ENCODE results near the gene PTCH1. TPM values are rescaled to one million over a fixed set of nuclear protein-coding genes. Genes with fewer than 3 reads are reported as not detected.
A peak's percentile ranks its signal among the peaks of the same experiment; 100 is the strongest.

Gene PTCH1
- polyA plus RNA-seq, 3 donors = not detected

DNA sequence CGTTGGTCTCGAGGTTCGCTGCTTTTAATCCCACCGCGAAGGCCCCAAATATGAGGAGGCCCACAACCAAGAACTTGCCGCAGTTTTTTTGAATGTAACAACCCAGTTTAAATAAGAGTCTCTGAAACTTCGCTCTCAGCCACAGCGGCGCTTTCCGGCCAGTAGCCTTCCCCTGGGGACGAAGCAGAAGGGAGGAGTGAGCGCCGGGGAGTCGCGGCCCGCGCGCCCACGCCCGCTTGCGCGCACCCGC lies 10.4 kb downstream of the PTCH1 start:
- no peak for TF ChIP-seq CTCF (IDR thresholded peaks at IDR 0.05)

DNA sequence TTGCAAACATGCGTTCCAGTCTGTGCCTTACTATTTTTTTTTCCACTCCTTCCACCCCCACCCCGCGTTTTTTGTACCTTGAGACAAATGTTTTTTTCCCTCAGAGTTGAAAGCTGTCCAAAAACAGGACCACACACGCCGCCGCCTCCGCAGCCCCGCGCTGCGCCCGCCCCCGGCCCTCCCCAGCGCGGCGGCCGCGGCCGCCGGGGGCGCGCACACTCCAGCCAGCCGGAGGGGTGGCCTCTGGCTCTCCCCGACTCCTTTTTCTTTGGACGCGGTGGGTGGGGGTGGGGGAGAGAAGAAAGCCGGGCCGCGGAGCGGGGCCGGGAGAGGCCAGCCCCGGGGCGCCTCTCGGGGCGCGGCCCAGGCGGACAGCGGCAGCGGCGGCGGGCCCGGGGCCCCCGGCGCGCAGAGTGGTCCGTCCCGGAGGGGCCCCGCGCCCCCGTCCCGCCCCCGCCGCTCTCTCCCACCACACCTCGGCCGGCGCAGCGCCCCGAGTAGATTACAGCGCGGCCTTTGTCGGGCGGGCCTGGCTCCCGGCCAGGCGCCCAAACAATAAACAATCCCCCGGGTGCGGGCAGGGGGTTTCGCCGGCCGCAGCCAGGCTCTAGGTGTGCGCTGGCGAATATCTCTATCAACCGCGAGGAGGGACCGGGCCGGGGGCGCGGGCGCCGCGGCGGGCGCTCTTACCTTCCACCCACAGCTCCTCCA lies 10.9 kb downstream of the PTCH1 start:
- H2AFZ ChIP-seq (ENCODE audit: insufficient read depth, low read depth, low read length, poor library complexity, severe bottlenecking) = no peak overlapping the region
- Mint-ChIP-seq H3K9me3 (peaks cover 2 to 38% (median 31%) of the 10 kb centered on the region in 7 donors), H3K36me3 (peaks cover 12 to 16% of the 10 kb centered on the region in 2 donors), H3K4me1 (peaks cover 34% of the 10 kb centered on the region), H3K27ac (no peak overlapping the region), H3K4me3 (peak overlapping the region in 1 of 2 donors; percentile 82), H3K27me3 (ENCODE audit: low read depth in 3 of 3) (peaks cover 78 to 92% (median 81%) of the 10 kb centered on the region in 3 donors)
- H3K9me3 ChIP-seq (replicated peaks in 1 of 2; ENCODE audit: control insufficient read depth in 1 of 2, insufficient read depth in 1 of 2, low read length in 2 of 2) = peaks cover 7 to 49% of the 10 kb centered on the region in 2 donors
- peak overlapping the region in 1 of 3 experiments; percentile 83 for H3K4me3 ChIP-seq (replicated peaks in 1 of 3; ENCODE audit: low read depth in 2 of 3, low read length in 3 of 3)
- H3K79me2 ChIP-seq (ENCODE audit: insufficient read depth, low read length) = no peaks in the 10 kb centered on the region
- H3K4me1 ChIP-seq (ENCODE audit: control insufficient read depth in 1 of 2, insufficient read depth in 2 of 2, low read length in 2 of 2) = peaks cover 36 to 40% of the 10 kb centered on the region in 2 donors
- no peak overlapping the region for H3K9ac ChIP-seq (ENCODE audit: insufficient read depth, low read length, poor library complexity, severe bottlenecking)
- no peak for TF ChIP-seq CTCF (IDR thresholded peaks at IDR 0.05)
- intact Hi-C loops (cut with micrococcal nuclease) = no loop called here
- H4K20me1 ChIP-seq (ENCODE audit: insufficient read depth, low read length) = no peaks in the 10 kb centered on the region
- DNase-seq = no peak
- no peaks in the 10 kb centered on the region for H3K36me3 ChIP-seq (replicated peaks in 1 of 2; ENCODE audit: control insufficient read depth in 1 of 2, insufficient read depth in 2 of 2, low read length in 2 of 2)
- under 1% methylated on average over 76 of the region's 81 CpGs for WGBS (ENCODE audit: insufficient coverage)
- peaks cover 79 to 83% of the 10 kb centered on the region in 2 donors for H3K27me3 ChIP-seq (ENCODE audit: control insufficient read depth in 2 of 2, insufficient read depth in 2 of 2, low read length in 2 of 2)
- no peak overlapping the region for H3K27ac ChIP-seq (ENCODE audit: low read depth in 1 of 2, low read length in 2 of 2)
- H3K4me2 ChIP-seq (replicated peaks; ENCODE audit: extremely low read depth, low read length, poor library complexity, severe bottlenecking) = peak overlapping the region; percentile 93

More for the DNA sequence above, 10.4 kb downstream of the PTCH1 start:
- Histone ChIP-seq H3K27me3 (ENCODE audit: control insufficient read depth in 2 of 2, insufficient read depth in 2 of 2, low read length in 2 of 2) (peaks cover 74 to 83% of the 10 kb centered on the region in 2 donors), H3K9ac (ENCODE audit: insufficient read depth, low read length, poor library complexity, severe bottlenecking) (no peak overlapping the region), H3K9me3 (replicated peaks in 1 of 2; ENCODE audit: control insufficient read depth in 1 of 2, insufficient read depth in 1 of 2, low read length in 2 of 2) (peaks cover 9 to 52% of the 10 kb centered on the region in 2 donors), H3K4me3 (replicated peaks in 1 of 3; ENCODE audit: low read depth in 2 of 3, low read length in 3 of 3) (peak overlapping the region in 1 of 3 experiments; percentile 83), H3K79me2 (ENCODE audit: insufficient read depth, low read length) (no peaks in the 10 kb centered on the region), H3K4me2 (replicated peaks; ENCODE audit: extremely low read depth, low read length, poor library complexity, severe bottlenecking) (peak overlapping the region; percentile 93), H3K27ac (ENCODE audit: low read depth in 1 of 2, low read length in 2 of 2) (no peak overlapping the region), H2AFZ (ENCODE audit: insufficient read depth, low read depth, low read length, poor library complexity, severe bottlenecking) (no peak overlapping the region), H3K36me3 (replicated peaks in 1 of 2; ENCODE audit: control insufficient read depth in 1 of 2, insufficient read depth in 2 of 2, low read length in 2 of 2) (no peaks in the 10 kb centered on the region), H4K20me1 (ENCODE audit: insufficient read depth, low read length) (no peaks in the 10 kb centered on the region), H3K4me1 (ENCODE audit: control insufficient read depth in 1 of 2, insufficient read depth in 2 of 2, low read length in 2 of 2) (peaks cover 39 to 45% of the 10 kb centered on the region in 2 donors)
- no peak for DNase-seq
- H3K4me3 Mint-ChIP-seq = peak overlapping the region in 1 of 2 donors; percentile 82
- peaks cover 35% of the 10 kb centered on the region for H3K4me1 Mint-ChIP-seq
- H3K9me3 Mint-ChIP-seq = peaks cover 2 to 40% (median 34%) of the 10 kb centered on the region in 7 donors
- H3K27me3 Mint-ChIP-seq (ENCODE audit: low read depth in 3 of 3) = peaks cover 78 to 91% (median 81%) of the 10 kb centered on the region in 3 donors
- WGBS (ENCODE audit: insufficient coverage) = 1% methylated on average over 22 of the region's 23 CpGs
- intact Hi-C loops (cut with micrococcal nuclease) = no loop called here
- H3K27ac Mint-ChIP-seq = no peak overlapping the region
- H3K36me3 Mint-ChIP-seq = peaks cover 13 to 17% of the 10 kb centered on the region in 2 donors

Measured in CD14-positive monocyte (primary cell).